Measurements from ENCODE around the gene GFRA1. TPM values are rescaled to one million over a fixed set of nuclear protein-coding genes. Genes with fewer than 3 reads are reported as not detected.

GFRA1 gene
- polyA plus RNA-seq, 1 donor (not counting 4 experiments of a cell fraction or from before 2014, with no cell fraction given), result not detected

GRCh38 chr10:116300542-116300941 is 27.5 kb upstream of the GFRA1 start:
- no peaks in the 10 kb centered on the region for H3K4me1 ChIP-seq (ENCODE audit: control insufficient read depth, extremely low read depth, insufficient read depth, low read length)
- DNase-seq (ENCODE audit: low read depth, low spot score) (no peak), FAIRE-seq (no peak)
- no peak overlapping the region for H3K9ac ChIP-seq (ENCODE audit: control insufficient read depth, extremely low read depth, insufficient read depth, low read length)
- H3K9me3 ChIP-seq (ENCODE audit: control insufficient read depth, low read depth, low read length), result no peaks in the 10 kb centered on the region
- dilution Hi-C loops (cut with MboI; ENCODE audit: extremely low pct_ligation_motif_present, low sequenced_read_pairs), result no loop called here
- no peaks in the 10 kb centered on the region for H3K79me2 ChIP-seq (ENCODE audit: control insufficient read depth, insufficient read depth, low read length)
- no peak overlapping the region for H2AFZ ChIP-seq (ENCODE audit: control insufficient read depth, low read length)
- H3K27me3 ChIP-seq (ENCODE audit: control insufficient read depth, extremely low read depth, insufficient read depth, low read length), result no peaks in the 10 kb centered on the region
- TF ChIP-seq EZH2 (IDR thresholded peaks at IDR 0.05; ENCODE audit: low read length) (no peak), CTCF (optimal IDR thresholded peaks at IDR 0.05 in 1 of 3, IDR thresholded peaks at IDR 0.05 in 1 of 3, conservative IDR thresholded peaks at IDR 0.05 in 1 of 3; ENCODE audit: extremely low read depth in 1 of 3, insufficient read depth in 2 of 3, low read length in 3 of 3) (no peak)
- no peaks in the 10 kb centered on the region for H3K36me3 ChIP-seq (ENCODE audit: control insufficient read depth in 2 of 2, extremely low read depth in 1 of 2, insufficient read depth in 2 of 2, low read length in 2 of 2)
- no peak overlapping the region for H3K4me2 ChIP-seq (ENCODE audit: control insufficient read depth, extremely low read depth, insufficient read depth, low read depth, low read length)
- no peak overlapping the region for H3K4me3 ChIP-seq (ENCODE audit: control insufficient read depth in 2 of 3, extremely low read depth in 1 of 3, insufficient read depth in 2 of 3, low read depth in 1 of 3, low read length in 3 of 3)
- no peak overlapping the region for H3K27ac ChIP-seq (ENCODE audit: control insufficient read depth, insufficient read depth, low read length)
- no peaks in the 10 kb centered on the region for H4K20me1 ChIP-seq (ENCODE audit: control insufficient read depth, extremely low read depth, insufficient read depth, low read length)
- no peaks in the 10 kb centered on the region for H3K9me1 ChIP-seq (ENCODE audit: control insufficient read depth, extremely low read depth, insufficient read depth, low read length)

DNA sequence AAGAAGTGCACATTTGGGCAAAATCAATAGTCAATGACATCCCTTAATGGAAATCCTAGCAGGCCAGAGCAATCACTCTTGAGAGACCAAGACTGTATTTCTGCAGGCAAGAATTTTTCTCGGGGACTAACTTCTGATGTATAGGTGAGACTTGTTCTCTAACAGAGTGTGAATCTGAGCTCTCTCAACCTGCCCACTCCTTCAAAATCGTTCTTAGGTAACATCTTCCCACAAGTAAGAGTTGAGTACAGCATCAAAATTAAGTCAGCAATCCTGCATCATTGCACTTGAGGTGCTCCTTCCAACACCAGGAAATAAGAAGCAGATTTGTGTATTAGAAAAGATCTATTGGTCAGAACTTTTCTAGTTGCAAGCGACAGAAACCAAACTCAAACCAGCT is 25.6 kb upstream of the GFRA1 start:
- H3K27me3 ChIP-seq (ENCODE audit: control insufficient read depth, extremely low read depth, insufficient read depth, low read length), result no peaks in the 10 kb centered on the region
- H3K4me1 ChIP-seq (ENCODE audit: control insufficient read depth, extremely low read depth, insufficient read depth, low read length), result no peaks in the 10 kb centered on the region
- H3K4me2 ChIP-seq (ENCODE audit: control insufficient read depth, extremely low read depth, insufficient read depth, low read depth, low read length), result no peak overlapping the region
- no peaks in the 10 kb centered on the region for H3K79me2 ChIP-seq (ENCODE audit: control insufficient read depth, insufficient read depth, low read length)
- H3K36me3 ChIP-seq (ENCODE audit: control insufficient read depth in 2 of 2, extremely low read depth in 1 of 2, insufficient read depth in 2 of 2, low read length in 2 of 2), result no peaks in the 10 kb centered on the region
- H3K9ac ChIP-seq (ENCODE audit: control insufficient read depth, extremely low read depth, insufficient read depth, low read length), result no peak overlapping the region
- H3K27ac ChIP-seq (ENCODE audit: control insufficient read depth, insufficient read depth, low read length), result no peak overlapping the region
- dilution Hi-C loops (cut with MboI; ENCODE audit: extremely low pct_ligation_motif_present, low sequenced_read_pairs), result no loop called here
- no peaks in the 10 kb centered on the region for H3K9me1 ChIP-seq (ENCODE audit: control insufficient read depth, extremely low read depth, insufficient read depth, low read length)
- H3K9me3 ChIP-seq (ENCODE audit: control insufficient read depth, low read depth, low read length), result no peaks in the 10 kb centered on the region
- H4K20me1 ChIP-seq (ENCODE audit: control insufficient read depth, extremely low read depth, insufficient read depth, low read length), result no peaks in the 10 kb centered on the region
- TF ChIP-seq CTCF (optimal IDR thresholded peaks at IDR 0.05 in 1 of 3, IDR thresholded peaks at IDR 0.05 in 1 of 3, conservative IDR thresholded peaks at IDR 0.05 in 1 of 3; ENCODE audit: extremely low read depth in 1 of 3, insufficient read depth in 2 of 3, low read length in 3 of 3), result no peak
- no peak overlapping the region for H2AFZ ChIP-seq (ENCODE audit: control insufficient read depth, low read length)
- no peak for DNase-seq (ENCODE audit: low read depth, low spot score)
- no peak for FAIRE-seq
- H3K4me3 ChIP-seq (ENCODE audit: control insufficient read depth in 2 of 3, extremely low read depth in 1 of 3, insufficient read depth in 2 of 3, low read depth in 1 of 3, low read length in 3 of 3), result no peak overlapping the region
